ENCODE results near the gene FKBP1B. TPM values are rescaled to one million over a fixed set of nuclear protein-coding genes. Genes with fewer than 3 reads are reported as not detected.

Gene FKBP1B
- total RNA-seq, 1 donor from 2014 or later = 31.1 TPM

GRCh38 chr2:24076849-24077534 is 27.5 kb downstream of the FKBP1B start:
- peak; percentile 17 for DNase-seq (ENCODE audit: low spot score)
- Mint-ChIP-seq H3K36me3 (ENCODE audit: low read depth, unreplicated experiment) (peaks cover 30% of the 10 kb centered on the region), H3K27me3 (ENCODE audit: unreplicated experiment) (peaks cover 8% of the 10 kb centered on the region), H3K9me3 (ENCODE audit: unreplicated experiment) (no peaks in the 10 kb centered on the region), H3K4me1 (ENCODE audit: unreplicated experiment) (peaks cover 19% of the 10 kb centered on the region), H3K4me3 (ENCODE audit: unreplicated experiment) (peak overlapping the region; percentile 97), H3K27ac (ENCODE audit: unreplicated experiment) (no peak overlapping the region)
- TF ChIP-seq CTCF (IDR thresholded peaks at IDR 0.05; ENCODE audit: unreplicated experiment) = no peak

GRCh38 chr2:24077535-24077877 is 28.0 kb downstream of the FKBP1B start:
- H3K27me3 Mint-ChIP-seq (ENCODE audit: unreplicated experiment) = peaks cover 8% of the 10 kb centered on the region
- no peaks in the 10 kb centered on the region for H3K9me3 Mint-ChIP-seq (ENCODE audit: unreplicated experiment)
- TF ChIP-seq CTCF (IDR thresholded peaks at IDR 0.05; ENCODE audit: unreplicated experiment) = no peak
- peaks cover 19% of the 10 kb centered on the region for H3K4me1 Mint-ChIP-seq (ENCODE audit: unreplicated experiment)
- H3K36me3 Mint-ChIP-seq (ENCODE audit: low read depth, unreplicated experiment) = peaks cover 35% of the 10 kb centered on the region
- peak overlapping the region; percentile 57 for H3K27ac Mint-ChIP-seq (ENCODE audit: unreplicated experiment)
- H3K4me3 Mint-ChIP-seq (ENCODE audit: unreplicated experiment) = peak overlapping the region; percentile 97
- peak; percentile 9 for DNase-seq (ENCODE audit: low spot score)

DNA sequence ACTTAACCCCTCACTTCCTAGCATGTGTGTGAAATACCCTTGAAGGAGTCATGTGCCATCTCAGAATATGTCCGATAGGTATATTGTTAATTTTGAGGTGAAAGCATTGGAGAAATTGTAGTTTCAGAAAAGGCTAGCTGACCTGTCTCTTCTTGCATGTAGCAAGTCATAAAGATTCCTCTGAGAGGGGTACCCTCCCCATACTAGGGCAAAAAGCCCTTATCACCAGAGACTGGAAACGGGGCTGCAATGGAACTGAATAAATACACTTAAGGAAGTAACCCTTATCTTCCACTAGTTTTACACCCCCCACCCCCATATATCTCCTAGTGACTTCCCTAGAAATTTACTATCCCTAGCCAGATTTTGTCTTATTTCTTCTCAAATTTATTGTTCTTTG is 28.3 kb downstream of the FKBP1B start:
- Mint-ChIP-seq H3K4me3 (ENCODE audit: unreplicated experiment) (peak overlapping the region; percentile 97), H3K27ac (ENCODE audit: unreplicated experiment) (peak overlapping the region; percentile 57), H3K27me3 (ENCODE audit: unreplicated experiment) (peaks cover 8% of the 10 kb centered on the region), H3K36me3 (ENCODE audit: low read depth, unreplicated experiment) (peaks cover 36% of the 10 kb centered on the region), H3K4me1 (ENCODE audit: unreplicated experiment) (peaks cover 19% of the 10 kb centered on the region), H3K9me3 (ENCODE audit: unreplicated experiment) (no peaks in the 10 kb centered on the region)
- DNase-seq (ENCODE audit: low spot score) = no peak
- TF ChIP-seq CTCF (IDR thresholded peaks at IDR 0.05; ENCODE audit: unreplicated experiment) = no peak

GRCh38 chr2:24080701-24081100 is 31.2 kb downstream of the FKBP1B start:
- no peaks in the 10 kb centered on the region for H3K9me3 Mint-ChIP-seq (ENCODE audit: unreplicated experiment)
- H3K4me3 Mint-ChIP-seq (ENCODE audit: unreplicated experiment) = no peak overlapping the region
- H3K27ac Mint-ChIP-seq (ENCODE audit: unreplicated experiment) = no peak overlapping the region
- peaks cover 28% of the 10 kb centered on the region for H3K36me3 Mint-ChIP-seq (ENCODE audit: low read depth, unreplicated experiment)
- no peak for TF ChIP-seq CTCF (IDR thresholded peaks at IDR 0.05; ENCODE audit: unreplicated experiment)
- no peak for DNase-seq (ENCODE audit: low spot score)
- peaks cover 10% of the 10 kb centered on the region for H3K27me3 Mint-ChIP-seq (ENCODE audit: unreplicated experiment)
- H3K4me1 Mint-ChIP-seq (ENCODE audit: unreplicated experiment) = peaks cover 25% of the 10 kb centered on the region

DNA sequence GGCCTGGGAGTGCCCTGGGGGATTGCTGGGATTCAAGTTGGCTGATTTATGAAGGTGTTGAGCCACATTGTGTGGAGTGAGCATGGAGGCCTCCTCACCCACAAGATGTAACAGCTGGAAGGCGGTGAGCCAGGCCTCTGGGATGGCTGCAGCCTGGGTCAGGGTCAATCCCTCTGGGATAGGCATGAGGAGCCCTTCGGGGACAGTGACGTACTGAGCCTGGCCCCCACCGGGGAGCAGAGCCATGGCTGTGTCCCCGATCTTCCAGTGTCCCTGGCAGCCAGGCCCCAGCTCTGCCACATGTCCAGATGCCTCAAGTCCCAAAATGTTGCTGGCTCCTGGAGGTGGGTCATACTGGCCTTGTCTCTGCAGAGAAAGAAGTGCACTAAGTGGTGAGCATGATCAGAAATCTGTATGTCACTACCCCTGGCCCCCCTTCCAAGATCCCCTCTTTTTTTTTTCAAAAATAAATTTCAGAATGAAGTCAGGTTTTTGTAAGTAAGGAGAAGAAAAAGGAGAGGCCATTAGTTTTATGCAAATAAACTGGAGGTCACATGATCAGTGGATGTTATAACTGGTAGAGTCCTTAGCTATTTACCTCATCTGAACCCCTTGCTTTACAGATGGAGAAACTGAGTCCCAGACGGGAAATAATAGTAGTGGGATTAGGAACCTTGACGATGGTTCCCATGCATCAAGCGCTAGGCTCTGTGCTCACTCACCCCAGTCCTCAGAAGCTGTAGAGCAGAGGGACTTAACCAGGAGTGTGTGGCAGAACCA is 33.4 kb downstream of the FKBP1B start:
- Mint-ChIP-seq H3K4me3 (ENCODE audit: unreplicated experiment) (peak overlapping the region; percentile 95), H3K27me3 (ENCODE audit: unreplicated experiment) (peaks cover 4% of the 10 kb centered on the region), H3K36me3 (ENCODE audit: low read depth, unreplicated experiment) (peaks cover 22% of the 10 kb centered on the region), H3K4me1 (ENCODE audit: unreplicated experiment) (peaks cover 14% of the 10 kb centered on the region), H3K27ac (ENCODE audit: unreplicated experiment) (peak overlapping the region; percentile 84), H3K9me3 (ENCODE audit: unreplicated experiment) (no peaks in the 10 kb centered on the region)
- DNase-seq (ENCODE audit: low spot score) = no peak
- no peak for TF ChIP-seq CTCF (IDR thresholded peaks at IDR 0.05; ENCODE audit: unreplicated experiment)

Measured in endothelial cell (in vitro differentiated cells).